Measurements from ENCODE around the gene SEPHS1.
"Not testable (repeated sequence)": the region's sequence is repeated elsewhere in the genome, so short reads cannot be mapped to it uniquely, and the experiment has no call there.

SEPHS1 gene

DNA sequence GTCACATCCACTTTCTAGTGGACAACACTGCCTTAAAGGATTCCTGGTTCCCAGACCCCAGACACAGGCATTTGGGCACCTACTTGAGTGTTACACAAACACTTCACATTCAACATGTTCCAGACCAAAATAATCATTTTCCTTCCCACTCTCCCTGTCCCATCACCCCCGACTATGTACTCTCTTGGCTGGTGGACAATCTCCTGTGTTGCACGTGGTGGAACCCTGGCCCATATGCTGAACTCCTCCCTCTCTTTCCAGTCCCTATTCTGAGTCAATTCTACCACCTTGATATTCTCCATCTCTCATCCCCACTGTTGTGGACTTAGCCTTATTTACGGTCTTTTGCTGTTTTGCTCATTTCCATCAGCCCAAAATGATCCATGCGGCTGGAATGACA, 8.3 kb upstream of the SEPHS1 start:
- DNase-seq, result no peak

DNA sequence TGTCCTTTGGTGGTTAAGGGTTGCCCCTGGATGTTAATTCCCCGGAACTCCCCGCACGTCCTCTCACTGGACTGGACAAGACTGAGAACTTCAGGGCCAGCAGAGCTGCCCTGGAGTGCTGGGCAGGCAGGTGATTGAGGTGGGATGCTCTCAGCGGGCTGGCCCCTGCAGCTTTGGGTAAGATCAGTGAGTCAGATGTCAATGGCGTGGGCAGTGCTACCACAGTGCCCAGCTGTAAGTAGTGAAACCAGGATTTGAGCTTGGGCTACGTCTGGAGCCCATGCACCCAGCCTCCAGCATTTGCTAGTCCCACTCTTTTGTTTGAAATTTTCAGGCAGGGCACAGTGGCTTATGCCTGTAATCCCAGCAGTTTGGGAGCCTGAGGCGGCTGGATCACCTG, 6.7 kb upstream of the SEPHS1 start:
- no peak for DNase-seq

DNA sequence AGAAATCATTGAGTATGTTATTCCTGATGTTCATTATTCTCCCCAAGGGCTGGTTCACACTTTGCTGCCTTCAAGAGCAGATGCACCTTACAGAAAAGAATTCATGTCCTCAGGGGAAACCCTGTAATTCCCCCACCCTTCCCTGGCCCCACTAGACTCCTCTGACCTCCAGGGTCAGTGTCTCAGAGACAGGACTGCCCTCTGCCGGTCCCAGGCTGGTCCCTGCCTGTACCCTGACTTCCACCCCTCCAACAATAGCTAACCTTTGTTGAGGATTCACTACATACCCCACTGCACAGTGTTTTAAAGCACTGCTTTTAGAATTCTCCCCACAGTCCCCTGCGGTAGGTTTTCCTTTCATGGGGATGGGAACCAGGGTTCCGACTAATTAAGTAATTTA, 4.4 kb upstream of the SEPHS1 start:
- no peak for DNase-seq

GRCh38 chr10:13351340-13351915, 3.3 kb upstream of the SEPHS1 start:
- DNase-seq, result no peak

- no peak for DNase-seq
Observed at GRCh38 chr10:13349463-13350274, 1.6 kb upstream of the SEPHS1 start.

- DNase-seq, result peak; percentile 57
Observed at GRCh38 chr10:13347500-13348156, 465 bp downstream of the SEPHS1 start.

DNA sequence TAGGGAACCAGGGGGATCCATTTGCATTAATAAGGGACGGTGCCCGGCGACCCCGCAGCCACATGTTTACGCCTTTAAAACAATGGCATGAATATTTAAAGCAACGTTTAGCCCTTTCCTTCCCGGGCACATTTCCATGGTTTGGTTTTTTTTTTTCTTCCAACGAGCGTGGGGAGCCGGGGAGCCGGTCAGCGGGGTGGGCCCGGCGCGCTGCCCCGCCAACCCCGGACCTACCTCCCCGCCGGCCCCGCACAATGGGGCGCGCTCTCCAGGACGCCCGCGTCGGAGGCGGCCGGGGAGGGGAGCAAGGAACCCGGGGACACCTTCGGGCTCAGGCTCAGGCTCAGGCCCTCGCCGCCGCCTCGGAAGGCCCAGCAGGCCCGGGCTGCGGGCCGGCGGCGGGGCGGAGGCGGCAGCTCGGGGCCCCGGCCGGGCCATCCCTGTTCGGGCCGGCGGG, 1.0 kb downstream of the SEPHS1 start:
- DNase-seq, result no peak

DNA sequence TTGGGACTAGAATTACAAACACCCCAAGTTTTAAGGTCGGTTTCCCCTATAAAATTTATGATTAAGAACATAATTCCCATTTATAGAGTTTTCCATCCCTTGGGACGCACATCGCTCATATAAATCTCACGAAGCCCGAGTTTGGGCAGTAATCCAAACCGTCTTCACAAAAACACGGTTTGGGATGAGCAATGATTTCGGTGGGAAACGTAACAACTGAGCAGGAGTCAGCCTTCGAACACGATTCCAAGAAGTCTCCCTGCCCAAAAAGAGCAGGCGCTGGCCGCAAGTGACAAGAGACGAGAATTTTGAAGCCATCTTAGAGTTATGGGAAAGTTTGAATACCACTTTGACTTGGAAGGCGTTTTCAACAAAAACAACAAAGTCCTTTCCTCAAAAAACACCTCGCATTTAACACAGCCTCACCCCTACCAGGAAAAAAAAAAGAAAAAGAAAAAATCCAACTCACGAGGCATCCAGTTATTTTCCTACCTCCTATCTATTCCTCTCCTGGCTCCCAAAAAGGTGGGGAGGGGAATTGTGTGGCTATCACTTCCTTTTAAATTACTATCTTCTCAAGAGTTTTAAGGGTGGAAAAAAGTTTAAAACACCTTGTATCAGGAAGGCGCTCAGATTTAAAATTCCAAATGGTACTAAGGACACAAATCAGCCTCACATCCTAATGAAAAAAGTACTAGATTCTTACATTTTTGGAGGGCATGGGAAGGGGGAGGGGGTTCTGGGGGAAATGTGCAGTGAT, 1.6 kb downstream of the SEPHS1 start:
- no peak for DNase-seq

DNA sequence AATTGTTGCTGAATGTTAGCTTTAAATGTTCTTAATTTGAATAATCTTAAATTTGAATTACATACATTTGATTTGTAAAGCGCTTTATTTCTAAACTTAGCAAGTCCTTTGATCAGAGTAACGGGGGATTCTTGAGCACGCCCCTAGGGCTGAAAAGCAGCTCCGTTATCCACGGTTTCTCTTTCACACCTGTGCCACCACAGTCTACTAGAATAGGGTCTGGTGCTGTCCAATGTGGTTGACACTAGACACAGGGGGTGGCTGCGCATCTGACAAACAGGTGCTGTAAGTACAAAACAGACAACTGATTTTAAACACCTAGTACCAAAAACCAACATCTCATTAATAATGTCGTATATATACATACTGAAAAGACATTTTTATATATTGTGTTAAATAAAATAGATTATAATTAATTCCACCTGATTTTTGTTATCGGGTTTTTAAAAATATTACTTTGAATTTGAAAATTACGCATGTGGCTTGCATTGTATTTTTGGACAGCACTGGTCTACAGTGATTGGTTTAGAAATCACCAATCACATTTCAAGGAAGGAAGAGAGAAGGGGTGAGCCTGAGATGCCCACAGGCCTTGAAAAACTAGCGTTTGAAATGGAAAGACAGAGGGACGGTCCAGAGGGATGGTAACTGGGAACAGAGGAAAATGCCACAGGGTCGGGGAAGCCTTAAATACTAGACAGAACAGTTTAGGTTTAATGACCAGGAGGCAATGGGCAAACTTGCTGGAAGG, 7.3 kb downstream of the SEPHS1 start:
- no peak for DNase-seq

GRCh38 chr10:13340068-13340467, 8.0 kb downstream of the SEPHS1 start:
- no peak for DNase-seq

- DNase-seq, result no peak
Observed at GRCh38 chr10:13338390-13339110, 9.5 kb downstream of the SEPHS1 start.

- no peak for DNase-seq
Observed at GRCh38 chr10:13337827-13338196, 10.3 kb downstream of the SEPHS1 start.

DNA sequence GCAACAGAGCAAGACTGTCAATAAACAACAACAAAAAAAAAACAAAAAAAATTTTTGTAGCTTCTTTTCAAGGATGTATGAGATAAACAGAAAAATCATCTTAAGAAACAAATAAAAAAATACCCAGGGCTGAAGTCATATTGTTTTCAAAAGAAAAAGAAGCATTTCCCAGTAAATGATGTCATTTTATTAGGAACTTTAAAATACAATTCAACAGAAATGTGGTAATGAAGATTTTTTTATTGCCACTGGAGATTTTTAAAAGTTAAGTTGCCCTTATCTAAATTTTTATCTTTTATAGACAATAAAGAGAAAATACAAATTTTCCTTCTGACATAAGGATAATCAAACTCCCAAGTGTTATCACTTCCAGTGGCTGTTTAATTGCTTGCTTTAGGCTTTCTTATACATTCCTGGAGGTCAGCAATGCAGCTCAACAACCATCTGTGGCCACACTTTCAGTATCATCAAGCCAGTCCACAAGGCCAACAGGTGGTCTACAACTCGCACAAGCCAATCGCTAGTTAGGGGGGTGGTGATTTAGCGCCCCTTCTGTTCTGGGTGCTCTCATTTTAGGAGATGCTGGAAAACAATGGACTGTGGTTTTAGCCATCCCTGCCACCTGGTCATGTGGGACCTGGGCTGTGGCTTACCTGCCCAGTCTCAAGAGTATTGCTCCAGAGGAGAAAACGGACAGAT, 10.8 kb downstream of the SEPHS1 start:
- DNase-seq, result no peak

DNA sequence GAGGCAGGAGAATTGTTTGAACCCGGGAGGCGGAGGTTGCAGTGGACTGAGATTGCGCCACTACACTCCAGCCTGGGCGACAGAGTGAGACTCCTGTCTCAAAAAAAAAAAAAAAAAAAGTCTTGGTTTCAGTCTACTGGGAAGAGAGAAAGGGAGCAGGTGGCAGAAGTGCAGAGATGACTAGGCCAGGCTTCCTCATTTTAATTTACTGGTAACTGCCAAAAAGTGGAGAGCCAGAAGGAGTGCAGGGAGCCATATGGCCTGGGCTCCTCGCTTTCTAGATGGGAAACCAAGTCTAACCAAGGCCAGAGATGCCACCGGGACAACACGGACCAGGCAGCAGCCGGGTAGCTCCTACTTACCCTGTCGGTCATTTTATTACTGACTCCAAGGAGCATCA, 12.2 kb downstream of the SEPHS1 start:
- DNase-seq, result no peak

- no peak for DNase-seq
Observed at GRCh38 chr10:13334556-13334955, 13.5 kb downstream of the SEPHS1 start.

DNA sequence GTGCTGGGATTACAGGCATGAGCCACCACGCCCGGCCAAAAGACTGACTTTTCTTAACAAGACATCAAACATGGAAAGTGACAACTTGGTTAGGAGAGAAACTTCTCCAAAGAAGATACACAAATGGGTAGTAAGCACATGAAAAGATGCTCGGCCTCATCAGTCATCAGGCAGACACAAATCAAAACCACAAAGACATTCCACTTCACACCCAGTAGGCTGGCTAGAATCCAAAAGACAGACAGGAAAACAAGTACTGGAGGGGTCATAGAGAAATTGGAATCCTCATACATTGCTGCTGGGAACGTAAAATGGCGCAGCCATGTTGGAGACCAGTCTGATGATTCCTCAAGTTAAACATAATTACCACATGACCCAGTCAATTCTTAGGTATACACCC, 16.4 kb downstream of the SEPHS1 start:
- DNase-seq, result no peak

DNA sequence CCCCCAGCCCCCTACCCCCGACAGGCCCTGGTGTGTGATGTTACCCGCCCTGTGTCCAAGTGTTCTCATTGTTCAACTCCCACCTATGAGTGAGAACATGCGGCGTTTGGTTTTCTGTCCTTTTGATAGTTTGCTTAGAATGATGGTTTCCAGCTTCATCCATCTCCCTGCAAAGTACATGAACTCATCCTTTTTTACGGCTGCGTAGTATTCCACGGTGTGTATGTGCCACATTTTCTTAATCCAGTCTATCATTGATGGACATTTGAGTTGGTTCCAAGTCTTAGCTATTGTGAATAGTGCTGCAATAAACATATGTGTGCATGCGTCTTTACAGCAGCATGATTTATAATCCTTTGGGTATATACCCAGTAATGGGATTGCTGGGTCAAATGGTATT, 17.1 kb downstream of the SEPHS1 start:
- DNase-seq, result not testable (repeated sequence)

DNA sequence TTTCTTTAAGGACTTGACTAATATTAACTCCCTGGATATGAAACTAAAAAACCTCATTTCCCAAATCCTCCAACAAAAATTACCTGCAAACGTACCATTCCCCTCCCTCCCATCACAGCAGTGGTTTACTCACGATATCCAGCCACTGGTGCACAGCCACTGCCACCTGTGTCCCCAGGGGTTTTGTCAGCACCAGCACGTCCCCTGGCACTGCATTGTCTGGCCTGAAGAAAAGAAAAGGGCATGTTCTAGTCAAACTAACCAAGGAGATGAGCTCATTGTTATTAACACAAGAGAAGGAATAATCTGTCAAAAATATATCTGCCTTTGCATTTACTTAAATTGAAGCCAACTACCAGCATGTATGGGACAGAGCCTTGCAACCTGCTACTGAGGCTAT, 18.5 kb downstream of the SEPHS1 start:
- no peak for DNase-seq

DNA sequence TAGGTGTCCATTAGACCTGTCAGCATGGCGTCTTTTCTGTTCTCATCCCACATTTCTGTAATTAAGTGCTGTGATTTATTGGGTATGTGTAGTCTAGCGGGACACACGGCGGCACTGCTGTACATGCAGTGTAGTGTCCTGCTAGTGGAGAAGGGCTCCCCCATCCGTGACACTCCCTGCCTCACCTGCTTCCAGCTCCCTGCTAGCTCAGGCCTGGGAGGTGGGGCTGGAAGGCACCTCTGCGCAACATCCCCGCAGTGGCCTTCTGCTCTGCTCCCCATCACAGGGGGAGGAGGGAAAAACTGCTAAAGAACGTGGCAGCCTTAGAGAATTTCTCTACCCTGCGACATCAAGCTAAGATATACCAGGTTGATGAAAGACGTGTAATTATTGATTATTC, 19.5 kb downstream of the SEPHS1 start:
- no peak for DNase-seq

DNA sequence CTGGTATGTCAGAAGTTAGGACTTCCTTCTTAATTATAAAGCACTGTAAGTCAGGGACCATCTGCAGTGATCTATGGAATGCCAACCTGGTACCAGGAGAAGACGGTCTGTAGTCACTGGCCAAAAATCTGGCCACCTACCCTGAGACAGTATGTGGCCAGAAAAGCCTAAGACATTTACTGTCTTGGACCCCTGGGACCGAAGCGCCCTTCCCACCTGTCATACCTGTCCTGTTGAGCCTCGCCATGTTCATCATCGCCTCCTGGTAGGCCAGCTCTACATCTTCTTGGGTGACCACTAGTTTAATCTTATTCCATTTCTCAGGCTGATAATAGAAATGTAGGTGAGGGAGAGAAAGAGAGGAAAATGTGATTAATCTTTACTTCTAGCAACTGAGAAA, 20.0 kb downstream of the SEPHS1 start:
- no peak for DNase-seq

- DNase-seq, result no peak
Observed at GRCh38 chr10:13327534-13327933, 20.6 kb downstream of the SEPHS1 start.

Data from activated T-cell treated with anti-CD3 and anti-CD28 coated beads for 4 hours (primary cell).